GM10248 (cell line): Measurements from ENCODE around the gene E2F8.

Experiments used
- CTCF ChIA-PET: fragments of 300-600 bp; sonication (Branson Sonifier 250); formaldehyde crosslinking; extraction: SDS; loops from one replicate; lab custom pipeline; 2021; ENCODE audit warnings: antibody characterized with exemption; lab: Yijun Ruan, JAX
- POLR2A ChIA-PET: fragments of 350-650 bp; sonication (Branson Sonifier 250); formaldehyde crosslinking; extraction: SDS; loops from one replicate; lab custom pipeline; 2020; ENCODE audit warnings: antibody characterized with exemption; lab: Yijun Ruan, JAX
- DNase-seq: peaks from one replicate; pipeline ENCODE4 v3.0.0; 2012; ENCODE audit errors: extremely low spot score
- TF ChIP-seq, protein P1 (sequence below): IDR thresholded peaks from 2 replicates; pipeline ENCODE4 v1.5.1; 2012; ENCODE audit warnings: mild to moderate bottlenecking, low read depth; ENCODE audit errors: extremely low read depth, missing control alignments, control extremely low read depth

The E2F8 gene

GRCh38 chr11:19228968-19229367 lies 11.8 kb downstream of the E2F8 start:
- TF ChIP-seq, protein P1, sequence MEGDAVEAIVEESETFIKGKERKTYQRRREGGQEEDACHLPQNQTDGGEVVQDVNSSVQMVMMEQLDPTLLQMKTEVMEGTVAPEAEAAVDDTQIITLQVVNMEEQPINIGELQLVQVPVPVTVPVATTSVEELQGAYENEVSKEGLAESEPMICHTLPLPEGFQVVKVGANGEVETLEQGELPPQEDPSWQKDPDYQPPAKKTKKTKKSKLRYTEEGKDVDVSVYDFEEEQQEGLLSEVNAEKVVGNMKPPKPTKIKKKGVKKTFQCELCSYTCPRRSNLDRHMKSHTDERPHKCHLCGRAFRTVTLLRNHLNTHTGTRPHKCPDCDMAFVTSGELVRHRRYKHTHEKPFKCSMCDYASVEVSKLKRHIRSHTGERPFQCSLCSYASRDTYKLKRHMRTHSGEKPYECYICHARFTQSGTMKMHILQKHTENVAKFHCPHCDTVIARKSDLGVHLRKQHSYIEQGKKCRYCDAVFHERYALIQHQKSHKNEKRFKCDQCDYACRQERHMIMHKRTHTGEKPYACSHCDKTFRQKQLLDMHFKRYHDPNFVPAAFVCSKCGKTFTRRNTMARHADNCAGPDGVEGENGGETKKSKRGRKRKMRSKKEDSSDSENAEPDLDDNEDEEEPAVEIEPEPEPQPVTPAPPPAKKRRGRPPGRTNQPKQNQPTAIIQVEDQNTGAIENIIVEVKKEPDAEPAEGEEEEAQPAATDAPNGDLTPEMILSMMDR = no peak
- POLR2A ChIA-PET = no interaction called here
- CTCF ChIA-PET = interaction anchor here (1.7 to 3.1 kb wide), 2 partner anchors 13 to 31 kb away, joined by 5 to 11 read pairs; no protein-coding TSS in a partner anchor
- DNase-seq = no peak

DNA sequence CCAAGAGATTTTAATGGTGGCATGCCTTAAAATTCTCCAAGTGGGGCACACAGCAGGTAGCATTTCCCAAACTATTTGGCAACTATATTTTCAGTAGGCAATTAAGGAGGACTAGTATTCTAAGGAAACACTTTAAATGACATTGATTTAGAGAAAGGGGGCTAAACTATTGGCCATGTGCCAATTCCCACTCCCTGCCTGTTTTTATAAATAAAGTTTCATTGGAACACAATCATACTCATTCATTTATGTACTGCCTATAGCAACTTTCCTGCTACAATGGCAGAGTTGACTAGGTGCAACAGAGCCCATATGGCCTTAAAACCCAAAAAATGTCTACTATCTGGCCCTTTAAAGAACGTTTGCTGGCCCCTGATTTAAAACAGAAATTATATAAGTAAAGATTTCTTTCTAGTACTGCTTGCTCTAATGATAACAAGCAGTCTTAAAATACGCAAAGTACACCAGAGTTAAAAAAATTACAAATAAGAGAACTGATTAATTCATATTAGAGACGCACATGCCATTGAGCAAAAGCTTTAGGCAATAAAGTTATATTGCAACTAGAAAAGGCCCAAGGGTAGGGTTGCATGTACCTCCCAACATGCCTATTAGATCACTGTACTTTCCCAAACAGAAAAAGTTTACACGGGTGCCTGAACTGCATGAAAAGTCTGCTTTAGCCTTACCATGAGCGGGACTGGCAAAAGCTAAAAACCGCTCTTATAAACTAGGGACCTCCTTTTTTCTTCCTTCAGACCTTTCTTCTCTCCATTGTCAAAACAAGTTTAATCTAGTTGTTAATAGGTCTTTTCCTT lies 14.2 kb downstream of the E2F8 start:
- ChIA-PET POLR2A (no interaction called here), CTCF (interaction anchor here (1.0 to 1.9 kb wide), 2 partner anchors 12 to 33 kb away, joined by 3 to 4 read pairs; no protein-coding TSS in a partner anchor)
- TF ChIP-seq, protein P1 = no peak
- no peak for DNase-seq

DNA sequence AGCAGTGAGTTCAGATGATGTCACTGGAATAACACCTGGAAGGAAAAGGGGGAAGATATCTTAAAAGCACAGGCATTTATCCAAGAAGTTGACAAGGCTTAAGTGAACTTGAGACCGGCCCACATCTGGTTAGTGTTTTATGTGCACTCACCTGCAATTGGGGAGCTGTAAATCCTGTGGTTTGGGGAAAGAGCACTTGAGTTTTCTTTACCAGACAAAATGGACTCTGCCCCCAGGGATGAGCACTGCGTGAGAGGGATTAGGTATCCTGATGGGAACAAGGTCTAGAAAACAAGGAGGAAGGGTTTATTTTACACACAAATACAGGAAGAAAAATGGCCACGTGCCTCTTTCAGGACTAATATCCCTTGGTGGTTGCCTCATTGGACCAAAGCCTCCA lies 15.2 kb downstream of the E2F8 start:
- ChIA-PET CTCF (interaction anchor here (1.4 kb wide), 1 partner anchor 34 kb away, joined by 4 read pairs; no protein-coding TSS in a partner anchor), POLR2A (no interaction called here)
- no peak for DNase-seq
- TF ChIP-seq, protein P1 = no peak

- TF ChIP-seq, protein P1 = no peak
- ChIA-PET POLR2A (no interaction called here), CTCF (interaction anchor here (1.4 kb wide), 1 partner anchor 34 kb away, joined by 4 read pairs; no protein-coding TSS in a partner anchor)
- no peak for DNase-seq
These were observed 15.6 kb downstream of the E2F8 start for GRCh38 chr11:19225123-19225522.

DNA sequence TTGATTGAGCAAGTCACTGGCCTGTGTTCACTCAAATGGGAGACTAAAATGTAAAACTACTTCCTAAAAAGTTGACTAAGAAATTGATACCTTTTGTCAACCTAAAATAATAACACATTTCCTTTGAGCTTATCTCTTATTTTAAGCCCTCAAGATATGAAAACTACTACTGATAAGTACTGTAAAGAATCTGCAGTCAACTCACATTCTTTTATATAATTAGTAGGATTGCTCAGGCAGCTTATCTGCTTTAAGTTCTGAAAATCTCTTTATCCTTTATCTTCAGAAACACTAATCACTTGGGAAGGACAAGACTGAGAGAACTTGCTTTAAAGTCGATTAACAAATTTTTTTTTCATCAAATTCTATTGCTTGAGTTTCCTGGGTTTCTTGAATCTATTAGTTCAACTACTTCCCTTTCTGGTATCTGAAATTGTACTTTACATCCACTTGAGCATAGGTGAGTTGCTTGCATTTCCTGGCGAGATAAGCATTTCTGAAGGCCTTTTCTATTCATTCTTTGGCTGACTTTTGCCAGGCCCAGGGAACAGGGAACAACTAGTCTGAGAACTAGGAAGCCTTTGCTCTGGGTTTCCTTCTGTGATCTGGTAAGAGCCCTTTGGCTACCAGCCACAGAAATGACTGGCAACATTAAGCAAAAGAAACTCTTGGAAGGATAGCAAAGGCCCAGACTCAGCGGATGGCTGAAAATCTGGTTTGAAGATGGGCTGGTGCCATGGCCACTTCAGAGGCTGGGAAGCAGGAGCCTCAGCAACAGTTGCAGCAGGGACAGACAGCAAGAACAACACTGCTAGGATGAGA lies 19.6 kb downstream of the E2F8 start:
- TF ChIP-seq, protein P1 = no peak
- ChIA-PET POLR2A (no interaction called here), CTCF (no interaction called here)
- DNase-seq = no peak

DNA sequence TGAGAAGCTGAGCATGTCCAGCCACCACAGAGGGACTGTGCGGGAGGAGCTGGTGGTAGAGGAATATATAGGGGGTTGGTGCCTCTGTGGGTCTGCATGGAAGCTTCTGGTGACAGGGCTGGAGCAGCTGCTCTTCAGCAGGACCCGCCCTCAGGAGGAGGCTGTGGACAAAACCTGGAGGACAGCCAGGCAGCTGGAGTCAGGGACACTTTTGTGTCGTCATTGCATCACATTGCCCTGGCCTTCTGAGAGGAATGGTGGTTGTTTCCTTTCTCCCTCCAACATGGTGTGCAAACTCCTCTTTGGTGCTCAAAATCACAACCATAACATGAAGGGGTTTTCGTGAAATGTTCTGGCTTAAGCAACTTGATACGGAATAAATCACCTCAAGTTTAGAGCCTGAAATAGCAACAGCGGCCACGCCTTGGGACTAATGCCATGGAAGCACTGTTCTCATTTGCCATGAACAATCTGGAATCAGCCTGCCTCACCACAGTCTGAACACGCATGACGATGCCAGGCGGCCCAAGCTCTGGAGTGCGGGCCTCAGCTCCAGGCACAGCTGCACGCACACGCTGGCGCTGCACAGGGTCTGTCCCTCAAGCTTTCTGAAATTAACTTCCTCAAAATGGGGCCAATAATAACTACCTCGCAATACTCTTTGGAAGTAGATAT lies 21.8 kb downstream of the E2F8 start:
- DNase-seq = no peak
- CTCF ChIA-PET = interaction anchor here (1.2 to 1.4 kb wide), 2 partner anchors 12 to 41 kb away, joined by 4 to 5 read pairs; no protein-coding TSS in a partner anchor
- POLR2A ChIA-PET = no interaction called here

More for the DNA sequence above, 21.8 kb downstream of the E2F8 start:
- TF ChIP-seq, protein P1 = no peak
